ENCODE measurements around the gene SRXN1. TPM values are rescaled to one million over a fixed set of nuclear protein-coding genes. Genes with fewer than 3 reads are reported as not detected.

Gene SRXN1
- total and polyA plus RNA-seq, 2 donors (not counting 3 experiments of a cell fraction or from before 2014, with no cell fraction given) = 19.3 to 24.9 TPM

GRCh38 chr20:684676-685319 lies 31.8 kb upstream of the SRXN1 start:
- POLR2A ChIA-PET = no interaction called here
- no peak overlapping the region for H2AFZ ChIP-seq (ENCODE audit: low read depth, low read length)
- no peak overlapping the region for H3K4me3 ChIP-seq (replicated peaks in 1 of 3; ENCODE audit: insufficient read depth in 1 of 3, low read depth in 1 of 3, low read length in 3 of 3)
- TF ChIP-seq MYC (IDR thresholded peaks at IDR 0.05; ENCODE audit: low read depth, low read length) (no peak), GATA2 (IDR thresholded peaks at IDR 0.05; ENCODE audit: insufficient read depth, insufficient read length, low read depth, low read length) (no peak)
- dilution Hi-C loops (cut with MboI; ENCODE audit: extremely low pct_ligation_motif_present, low sequenced_read_pairs) (no loop called here), intact Hi-C loops (cut with micrococcal nuclease) (no loop called here)
- FAIRE-seq (no peak), DNase-seq (ENCODE audit: low read depth, low spot score) (no peak)
- no peaks in the 10 kb centered on the region for H4K20me1 ChIP-seq (replicated peaks; ENCODE audit: control insufficient read depth, extremely low read depth, insufficient read depth, low read length)
- no peaks in the 10 kb centered on the region for H3K9me3 ChIP-seq (replicated peaks; ENCODE audit: control insufficient read depth, insufficient read depth, low read length)
- CTCF ChIA-PET = interaction anchor here (1.4 kb wide), 1 partner anchor 44 kb away, joined by 3 read pairs; no protein-coding TSS in a partner anchor
- H3K4me2 ChIP-seq (ENCODE audit: insufficient read depth, low read length) = no peak overlapping the region
- no peaks in the 10 kb centered on the region for H3K9me1 ChIP-seq (replicated peaks; ENCODE audit: control insufficient read depth, extremely low read depth, insufficient read depth, low read length)
- no peaks in the 10 kb centered on the region for H3K36me3 ChIP-seq (ENCODE audit: control insufficient read depth in 2 of 2, extremely low read depth in 1 of 2, insufficient read depth in 2 of 2, low read length in 2 of 2)
- H3K79me2 ChIP-seq (ENCODE audit: control insufficient read depth, insufficient read depth, low read length) = no peaks in the 10 kb centered on the region
- peaks cover 2 to 10% of the 10 kb centered on the region in 2 experiments for H3K27me3 ChIP-seq (ENCODE audit: control insufficient read depth in 2 of 2, insufficient read depth in 2 of 2, low read length in 2 of 2)
- H3K4me1 ChIP-seq (ENCODE audit: control insufficient read depth, extremely low read depth, insufficient read depth, low read length) = no peaks in the 10 kb centered on the region
- no peak overlapping the region for H3K27ac ChIP-seq (ENCODE audit: insufficient read depth, low read depth, low read length)
- no peak overlapping the region for H3K9ac ChIP-seq (replicated peaks; ENCODE audit: extremely low read depth, insufficient read depth, low read length)
- no TSS peak for BruUV-seq (replicated peaks)

- no peaks in the 10 kb centered on the region for H3K4me1 ChIP-seq (ENCODE audit: control insufficient read depth, extremely low read depth, insufficient read depth, low read length)
- peaks cover 0 to 9% of the 10 kb centered on the region in 2 experiments for H3K27me3 ChIP-seq (ENCODE audit: control insufficient read depth in 2 of 2, insufficient read depth in 2 of 2, low read length in 2 of 2)
- no peak overlapping the region for H3K4me3 ChIP-seq (replicated peaks in 1 of 3; ENCODE audit: insufficient read depth in 1 of 3, low read depth in 1 of 3, low read length in 3 of 3)
- no peaks in the 10 kb centered on the region for H4K20me1 ChIP-seq (replicated peaks; ENCODE audit: control insufficient read depth, extremely low read depth, insufficient read depth, low read length)
- FAIRE-seq (no peak), DNase-seq (ENCODE audit: low read depth, low spot score) (no peak)
- H3K36me3 ChIP-seq (ENCODE audit: control insufficient read depth in 2 of 2, extremely low read depth in 1 of 2, insufficient read depth in 2 of 2, low read length in 2 of 2) = no peaks in the 10 kb centered on the region
- H2AFZ ChIP-seq (ENCODE audit: low read depth, low read length) = no peak overlapping the region
- dilution Hi-C loops (cut with MboI; ENCODE audit: extremely low pct_ligation_motif_present, low sequenced_read_pairs) = no loop called here
- H3K9ac ChIP-seq (replicated peaks; ENCODE audit: extremely low read depth, insufficient read depth, low read length) = no peak overlapping the region
- intact Hi-C loops (cut with micrococcal nuclease) = no loop called here
- no peaks in the 10 kb centered on the region for H3K9me1 ChIP-seq (replicated peaks; ENCODE audit: control insufficient read depth, extremely low read depth, insufficient read depth, low read length)
- H3K27ac ChIP-seq (ENCODE audit: insufficient read depth, low read depth, low read length) = no peak overlapping the region
- BruUV-seq (replicated peaks) = no TSS peak
- TF ChIP-seq, protein P1, sequence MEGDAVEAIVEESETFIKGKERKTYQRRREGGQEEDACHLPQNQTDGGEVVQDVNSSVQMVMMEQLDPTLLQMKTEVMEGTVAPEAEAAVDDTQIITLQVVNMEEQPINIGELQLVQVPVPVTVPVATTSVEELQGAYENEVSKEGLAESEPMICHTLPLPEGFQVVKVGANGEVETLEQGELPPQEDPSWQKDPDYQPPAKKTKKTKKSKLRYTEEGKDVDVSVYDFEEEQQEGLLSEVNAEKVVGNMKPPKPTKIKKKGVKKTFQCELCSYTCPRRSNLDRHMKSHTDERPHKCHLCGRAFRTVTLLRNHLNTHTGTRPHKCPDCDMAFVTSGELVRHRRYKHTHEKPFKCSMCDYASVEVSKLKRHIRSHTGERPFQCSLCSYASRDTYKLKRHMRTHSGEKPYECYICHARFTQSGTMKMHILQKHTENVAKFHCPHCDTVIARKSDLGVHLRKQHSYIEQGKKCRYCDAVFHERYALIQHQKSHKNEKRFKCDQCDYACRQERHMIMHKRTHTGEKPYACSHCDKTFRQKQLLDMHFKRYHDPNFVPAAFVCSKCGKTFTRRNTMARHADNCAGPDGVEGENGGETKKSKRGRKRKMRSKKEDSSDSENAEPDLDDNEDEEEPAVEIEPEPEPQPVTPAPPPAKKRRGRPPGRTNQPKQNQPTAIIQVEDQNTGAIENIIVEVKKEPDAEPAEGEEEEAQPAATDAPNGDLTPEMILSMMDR (IDR thresholded peaks at IDR 0.05; ENCODE audit: extremely low read depth in 1 of 2, insufficient read depth in 1 of 2, low read depth in 1 of 2, low read length in 2 of 2) = no peak
- no peak for TF ChIP-seq EZH2 (IDR thresholded peaks at IDR 0.05; ENCODE audit: borderline replicate concordance, low read depth, low read length, severe bottlenecking)
- no peak for TF ChIP-seq POLR2AphosphoS5 (IDR thresholded peaks at IDR 0.05; ENCODE audit: insufficient read depth, low read depth, low read length)
- no peak for TF ChIP-seq POLR2A (IDR thresholded peaks at IDR 0.05; ENCODE audit: low read depth, low read length)
- TF ChIP-seq MYC (IDR thresholded peaks at IDR 0.05; ENCODE audit: low read depth, low read length) = no peak
- TF ChIP-seq FOS (IDR thresholded peaks at IDR 0.05; ENCODE audit: borderline replicate concordance, insufficient read depth, low read length) = no peak
- TF ChIP-seq, protein P2, sequence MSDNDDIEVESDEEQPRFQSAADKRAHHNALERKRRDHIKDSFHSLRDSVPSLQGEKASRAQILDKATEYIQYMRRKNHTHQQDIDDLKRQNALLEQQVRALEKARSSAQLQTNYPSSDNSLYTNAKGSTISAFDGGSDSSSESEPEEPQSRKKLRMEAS (IDR thresholded peaks at IDR 0.05; ENCODE audit: insufficient read depth, insufficient read length) = no peak
- no peak for TF ChIP-seq JUN (IDR thresholded peaks at IDR 0.05; ENCODE audit: borderline replicate concordance, insufficient read depth, insufficient read length, low read depth)
- TF ChIP-seq GATA2 (IDR thresholded peaks at IDR 0.05; ENCODE audit: insufficient read depth, insufficient read length, low read depth, low read length) = no peak
- no peaks in the 10 kb centered on the region for H3K9me3 ChIP-seq (replicated peaks; ENCODE audit: control insufficient read depth, insufficient read depth, low read length)
- no peaks in the 10 kb centered on the region for H3K79me2 ChIP-seq (ENCODE audit: control insufficient read depth, insufficient read depth, low read length)
- H3K4me2 ChIP-seq (ENCODE audit: insufficient read depth, low read length) = no peak overlapping the region
- CTCF ChIA-PET = interaction anchor here (1.6 kb wide), 1 partner anchor 15 kb away, joined by 7 read pairs; no protein-coding TSS in a partner anchor
- POLR2A ChIA-PET = no interaction called here
These were observed 29.1 kb upstream of the SRXN1 start for GRCh38 chr20:682123-682522.
